HG02970 (cell line): ENCODE measurements around the gene BORCS5.
"Not testable (repeated sequence)": the region's sequence is repeated elsewhere in the genome, so short reads cannot be mapped to it uniquely, and the experiment has no call there.

Source experiments
- ATAC-seq: cut with Tn5 transposase; IDR thresholded peaks from one replicate; pipeline ENCODE4 v1.9.1; 2021; ENCODE audit warnings: mild to moderate bottlenecking, moderate library complexity, moderate number of reproducible peaks; ENCODE audit not compliant: unreplicated experiment, low FRiP score

The BORCS5 gene

DNA sequence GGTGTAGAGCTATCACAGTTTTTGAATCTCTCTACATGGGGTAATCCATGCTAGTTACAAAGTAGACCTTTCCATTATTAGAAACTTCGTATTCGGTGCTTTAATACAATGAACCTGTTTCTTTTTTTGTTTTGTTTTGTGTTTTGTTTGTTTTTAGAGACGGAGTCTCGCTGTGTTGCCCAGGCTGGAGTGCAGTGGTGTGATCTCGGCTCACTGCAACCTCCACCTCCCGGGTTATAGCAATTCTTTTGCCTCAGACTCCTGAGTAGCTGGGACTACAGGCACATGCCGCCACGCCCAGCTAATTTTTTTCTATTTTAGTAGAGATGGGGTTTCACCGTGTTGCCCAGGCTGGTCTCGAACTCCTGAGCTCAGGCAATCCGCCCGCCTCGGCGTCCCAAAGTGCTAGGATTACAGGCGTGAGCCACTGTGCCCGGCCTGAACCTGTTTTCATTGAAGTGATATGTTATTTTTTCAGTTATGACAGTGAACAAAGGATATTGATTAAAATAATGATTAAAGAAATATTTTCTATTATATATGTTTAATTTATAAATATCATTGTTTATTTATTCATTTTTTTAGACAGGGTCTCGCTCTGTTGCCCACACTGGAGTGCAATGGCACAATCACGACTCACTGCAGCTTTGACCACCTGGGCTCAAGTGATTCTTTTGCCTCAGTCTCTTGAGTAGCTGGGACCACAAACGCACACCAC, 5.3 kb upstream of the BORCS5 start:
- not testable (repeated sequence) for ATAC-seq

DNA sequence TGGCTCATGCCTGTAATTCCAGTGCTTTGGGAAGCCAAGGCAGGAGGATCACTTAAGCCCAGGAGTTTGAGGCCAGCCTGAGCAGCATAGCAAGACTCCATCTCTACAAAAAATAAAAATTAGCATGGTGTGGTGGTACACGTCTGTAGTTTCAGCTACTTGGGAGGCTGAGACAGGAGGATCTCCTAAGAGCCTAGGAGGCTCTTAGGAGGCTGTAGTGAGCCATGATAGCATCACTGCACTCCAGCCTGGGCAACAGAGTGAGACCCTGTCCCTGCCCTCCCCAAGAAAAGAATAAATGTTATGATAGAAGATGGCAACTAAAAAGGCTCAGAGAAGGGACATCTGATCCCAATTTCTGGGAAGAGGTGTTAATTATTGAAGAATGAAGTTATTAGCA, 3.6 kb upstream of the BORCS5 start:
- ATAC-seq = no peak

DNA sequence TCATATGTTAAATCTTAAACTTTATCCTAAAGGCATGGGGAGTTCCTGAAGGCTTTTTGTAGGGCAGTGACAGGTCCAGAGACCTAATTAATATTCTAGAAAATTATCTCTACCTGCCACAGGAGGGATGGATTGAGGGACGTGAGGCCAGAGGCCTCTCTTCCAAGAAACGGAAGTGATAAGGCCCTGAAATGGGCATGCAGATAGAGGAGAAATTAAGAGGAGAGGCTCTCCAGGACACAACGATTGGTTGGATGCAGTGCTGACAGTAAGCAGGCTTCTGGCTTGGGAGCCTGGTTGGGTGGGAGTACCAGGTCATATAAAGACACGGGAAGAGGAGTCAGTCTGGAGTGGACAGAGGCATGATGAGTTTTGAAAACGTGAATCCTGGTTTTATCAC, 3.1 kb upstream of the BORCS5 start:
- no peak for ATAC-seq

DNA sequence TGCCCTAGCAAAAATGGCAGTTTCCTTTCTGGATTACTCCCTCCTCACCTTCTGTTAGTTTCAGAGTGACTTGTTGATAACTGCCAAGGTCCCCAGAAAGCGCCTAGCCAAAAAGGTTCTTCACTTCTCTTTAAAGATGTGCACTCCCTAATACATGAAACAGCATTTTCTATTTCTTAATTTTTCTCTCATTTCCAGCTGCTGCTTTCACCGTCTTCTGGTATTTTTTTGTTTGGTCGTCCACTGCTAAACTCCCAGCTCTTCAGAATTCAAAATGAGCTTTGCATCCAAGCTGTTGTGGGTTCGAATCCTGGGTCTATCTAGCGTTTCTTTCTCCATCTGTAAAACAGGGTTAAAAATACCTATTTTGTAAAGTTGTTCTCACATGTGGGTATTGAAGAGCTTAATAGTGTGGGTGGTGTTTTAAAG, 397 bp upstream of the BORCS5 start:
- no peak for ATAC-seq

DNA sequence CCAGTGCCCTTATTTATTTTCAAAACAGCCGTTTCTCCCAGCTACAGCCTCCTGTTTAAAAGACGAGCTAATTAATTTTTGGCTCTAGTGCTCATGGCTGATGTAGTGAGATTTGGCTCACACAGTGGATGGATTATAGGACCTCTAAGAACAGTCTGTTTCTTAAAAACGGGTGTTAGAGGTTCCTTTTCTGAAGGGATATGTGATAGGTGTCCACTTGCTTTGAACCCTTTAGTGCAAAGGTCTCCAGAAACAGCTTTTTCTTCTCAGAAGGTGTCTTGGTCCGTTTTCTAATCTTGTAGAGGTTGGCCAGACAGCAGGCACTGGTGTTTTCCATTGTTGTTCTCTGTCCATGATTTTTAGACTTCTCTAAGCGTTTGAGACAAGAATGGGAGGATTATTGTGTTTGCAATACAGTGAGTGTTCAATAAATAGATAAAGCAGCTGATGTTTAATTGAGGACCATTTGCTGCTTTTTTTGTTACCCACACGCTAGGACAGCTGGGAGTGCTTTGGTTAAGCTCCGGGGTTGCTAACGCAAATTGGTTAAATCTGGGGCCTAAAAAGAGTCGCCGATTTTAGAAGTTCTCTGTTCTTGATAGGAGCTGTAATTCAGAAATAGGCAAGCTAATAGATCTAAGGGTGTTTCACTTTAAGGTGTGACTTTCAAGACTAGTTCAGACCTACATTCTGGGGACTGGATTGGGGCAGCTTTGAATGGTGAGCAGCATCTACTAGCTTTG, 1.0 kb downstream of the BORCS5 start:
- ATAC-seq = no peak

DNA sequence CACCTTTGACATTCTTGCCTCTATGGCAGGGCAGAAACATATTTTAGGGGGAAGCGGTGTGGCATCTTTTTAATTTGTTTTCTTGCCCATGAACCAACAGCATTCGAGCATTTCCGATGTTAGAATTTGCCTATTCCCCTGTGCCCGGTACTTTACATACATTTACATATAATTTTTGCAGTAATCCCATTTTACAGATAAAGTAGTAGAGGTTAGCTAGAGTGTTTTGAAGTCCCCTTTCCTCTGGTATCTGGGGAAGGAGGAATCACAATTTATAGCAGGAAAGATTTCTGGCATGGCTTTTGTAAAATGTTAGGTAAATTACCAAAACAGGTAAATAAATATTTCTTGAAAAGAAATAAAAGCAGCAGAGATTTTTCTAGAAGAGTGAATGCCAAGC, 1.6 kb downstream of the BORCS5 start:
- ATAC-seq = no peak

DNA sequence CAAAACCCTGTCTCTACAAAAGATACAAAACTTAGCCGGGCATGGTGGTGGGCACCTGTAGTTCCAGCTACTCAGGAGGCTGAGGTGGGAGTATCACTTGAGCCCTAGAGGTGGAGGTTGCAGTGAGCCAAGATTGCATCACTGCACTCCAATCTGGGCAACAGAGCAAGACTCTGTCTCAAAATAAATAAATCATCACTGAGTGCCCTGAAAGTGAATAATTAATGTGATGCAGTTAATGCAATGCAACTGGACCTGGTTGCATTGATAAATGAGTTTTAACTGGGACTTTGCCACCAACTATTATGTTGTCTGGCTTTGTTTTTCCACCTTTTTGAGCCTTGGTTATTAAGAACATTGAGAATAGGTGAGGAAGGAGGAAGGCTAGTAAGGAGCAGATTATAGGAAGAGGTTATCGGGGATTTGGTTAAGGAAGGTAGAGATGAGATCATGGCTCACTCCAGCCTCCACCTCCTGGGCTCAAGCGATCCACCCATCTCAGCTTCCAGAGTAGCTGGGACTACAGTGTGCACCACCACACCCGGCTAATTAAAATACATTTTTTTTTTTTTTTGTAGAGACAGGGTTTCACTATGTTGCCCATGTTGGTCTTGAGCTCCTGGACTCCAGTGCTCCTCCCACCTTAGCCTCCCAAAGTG, 8.0 kb downstream of the BORCS5 start:
- ATAC-seq = no peak

DNA sequence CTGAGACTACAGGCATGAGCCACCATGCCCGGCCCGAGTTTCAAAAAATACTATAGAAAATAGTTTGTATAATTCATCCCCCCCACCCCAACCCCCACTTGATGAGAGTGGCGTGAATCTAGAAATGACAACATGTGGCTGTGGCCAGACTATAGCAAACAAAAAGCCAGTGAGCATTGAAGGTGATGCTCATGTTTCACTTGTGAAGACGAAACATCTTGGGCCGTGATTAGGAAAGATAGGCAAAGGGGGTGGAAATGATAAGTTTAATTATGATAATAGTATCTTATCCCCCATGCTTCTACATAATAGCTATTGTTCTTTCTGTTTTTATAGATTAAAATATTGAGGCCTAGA, 8.5 kb downstream of the BORCS5 start:
- no peak for ATAC-seq

DNA sequence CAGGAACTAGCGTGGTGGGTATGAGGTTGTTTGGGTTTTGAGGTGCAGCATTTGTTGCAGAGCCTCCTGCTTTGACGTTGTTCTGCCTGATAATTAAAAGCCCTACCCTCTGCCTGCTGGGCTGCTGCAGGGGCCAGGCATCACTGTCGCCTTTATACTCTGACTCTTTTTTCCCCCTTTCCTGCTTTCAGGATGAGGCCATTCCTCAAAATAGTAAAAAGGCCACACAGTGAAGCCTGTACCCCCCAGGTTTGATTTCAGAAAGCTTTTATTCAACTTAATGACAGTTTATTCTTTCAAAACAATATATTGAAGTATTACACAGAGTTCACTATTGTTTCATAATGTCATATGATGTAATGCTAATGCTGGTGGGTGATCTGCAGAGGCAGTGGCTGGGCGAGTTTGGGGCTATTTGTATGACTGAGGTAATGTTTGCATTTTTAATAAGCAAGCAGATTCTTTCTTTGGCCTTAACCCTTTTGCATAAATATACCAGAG, 9.1 kb downstream of the BORCS5 start:
- no peak for ATAC-seq

DNA sequence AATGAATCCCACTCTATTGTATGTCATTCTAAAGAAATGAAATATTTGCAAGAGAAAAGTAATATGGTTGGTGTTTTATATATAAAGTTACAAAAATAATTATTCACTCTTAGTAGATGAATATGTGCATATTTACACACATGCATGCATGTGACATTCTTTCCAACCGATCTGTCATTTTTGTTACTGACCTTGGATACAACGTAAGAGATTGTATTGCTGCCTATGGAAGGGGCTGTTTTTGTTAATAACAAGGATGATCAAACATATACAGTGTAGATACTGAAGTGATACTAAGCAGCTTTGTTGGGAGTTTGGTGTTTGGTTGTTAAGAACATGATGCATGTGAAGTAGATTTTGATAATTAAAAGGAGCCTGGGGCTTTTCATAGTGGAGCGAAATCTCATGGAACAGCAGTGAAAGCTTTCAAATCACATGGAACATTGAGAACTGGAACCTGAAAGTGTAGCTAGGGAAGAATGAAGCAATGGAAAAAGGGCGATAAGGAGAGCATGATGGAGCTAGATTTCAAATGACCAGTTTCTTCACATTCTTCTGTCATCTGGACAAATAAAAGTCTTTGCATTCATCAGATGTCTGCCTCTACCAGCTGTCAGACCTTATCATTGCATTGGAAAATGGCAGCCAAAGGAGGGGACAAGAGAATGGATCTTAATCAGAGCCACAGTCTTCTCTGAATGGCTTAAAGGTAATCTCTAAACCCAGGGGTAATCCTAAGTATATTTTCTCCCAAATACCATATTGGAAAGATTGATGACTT, 10.0 kb downstream of the BORCS5 start:
- no peak for ATAC-seq

DNA sequence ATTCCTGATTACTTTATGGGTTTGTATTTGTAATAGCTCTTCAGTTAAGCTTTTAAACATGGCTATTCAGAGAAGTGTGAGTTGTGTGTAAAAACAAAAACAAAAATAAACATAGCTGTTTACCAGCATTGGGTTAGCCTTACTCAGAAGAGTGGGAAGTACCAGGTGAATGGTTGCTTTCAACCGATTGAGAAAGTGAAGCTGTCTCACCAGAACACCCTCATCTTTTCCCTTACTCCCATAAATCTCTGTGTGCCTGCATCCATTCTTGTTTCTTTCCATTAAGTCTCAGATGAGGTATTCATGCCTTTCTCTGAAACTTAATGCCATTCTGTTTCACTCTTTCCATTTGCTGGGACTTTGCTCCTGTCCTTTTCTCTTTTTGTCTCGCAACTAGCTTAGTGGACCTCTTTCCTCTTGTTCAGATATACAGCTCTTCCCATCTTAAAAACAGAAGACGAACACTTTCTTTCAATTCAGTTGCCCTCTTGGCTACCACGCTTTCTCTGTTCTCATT, 10.7 kb downstream of the BORCS5 start:
- no peak for ATAC-seq

DNA sequence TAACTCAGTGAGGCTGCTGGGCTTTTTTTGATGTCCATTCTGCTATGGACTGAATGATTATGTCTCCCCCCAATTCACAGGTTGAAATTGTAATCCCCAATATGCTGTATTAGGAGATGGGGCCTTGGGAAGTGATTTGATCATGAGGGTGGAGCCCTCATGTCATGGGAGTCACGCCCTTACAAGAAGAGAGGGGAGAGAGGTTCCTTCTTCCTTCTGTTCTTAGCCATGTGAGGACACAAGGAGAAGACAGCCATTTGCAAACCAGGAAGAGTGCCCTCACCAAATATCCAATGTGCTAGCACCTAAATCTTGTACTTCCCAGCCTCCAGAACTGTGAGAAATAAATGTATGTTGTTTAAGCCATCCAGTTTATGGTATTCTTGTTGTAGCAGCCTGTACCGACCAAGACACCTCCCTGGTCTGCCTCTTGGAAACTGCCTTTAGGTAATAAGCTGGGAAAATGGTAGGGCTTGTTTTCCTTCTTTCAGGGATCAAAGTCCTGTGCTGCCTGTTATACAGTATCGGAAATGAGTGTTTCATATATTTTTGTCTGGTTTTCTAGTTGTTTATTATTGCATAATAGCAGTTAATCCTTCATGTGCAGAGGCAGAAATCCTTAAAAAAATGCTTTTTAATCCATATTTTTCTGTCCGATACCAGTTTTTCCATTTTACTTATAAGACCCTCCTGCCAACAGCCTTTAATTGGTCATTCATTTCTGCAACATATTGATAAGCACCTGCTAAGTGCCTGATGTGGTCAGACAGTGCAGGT, 16.3 kb downstream of the BORCS5 start:
- ATAC-seq = no peak

DNA sequence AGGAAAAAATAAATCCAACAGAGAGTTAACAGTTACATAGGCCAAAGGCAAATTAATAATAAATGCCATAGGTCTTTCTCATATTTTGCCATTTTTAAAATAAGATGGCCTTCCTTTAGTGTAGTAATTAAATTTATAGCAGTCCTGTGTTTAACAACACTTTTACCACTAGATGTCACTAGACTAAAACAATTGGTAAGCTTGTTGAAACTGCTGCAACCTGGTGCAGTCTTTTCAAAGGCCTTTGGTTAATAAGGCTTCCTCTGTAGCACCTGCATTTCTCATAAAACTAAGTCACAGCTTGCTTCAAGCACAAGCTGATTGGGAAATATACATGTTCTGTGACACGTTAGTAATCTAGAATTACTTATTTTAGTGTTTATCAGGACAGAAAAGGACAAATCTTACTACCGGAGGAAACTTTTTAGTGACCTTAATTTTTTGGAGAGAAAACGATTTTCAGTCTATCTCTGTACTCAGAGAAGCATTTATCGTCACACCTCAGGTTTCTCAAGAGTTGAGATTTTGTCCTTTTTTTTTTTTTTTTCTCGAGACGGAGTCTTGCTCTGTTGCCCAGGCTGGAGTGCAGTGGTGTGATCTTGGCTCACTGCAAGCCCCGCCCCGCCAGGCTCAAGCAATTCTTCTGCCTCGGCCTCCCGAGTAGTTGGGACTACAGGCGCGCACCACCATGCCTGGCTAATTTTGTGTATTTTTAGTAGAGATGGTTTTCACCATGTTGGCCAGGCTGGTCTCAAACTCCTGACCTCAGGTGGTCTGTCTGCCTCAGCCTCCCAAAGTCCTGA, 20.0 kb downstream of the BORCS5 start:
- ATAC-seq = no peak

DNA sequence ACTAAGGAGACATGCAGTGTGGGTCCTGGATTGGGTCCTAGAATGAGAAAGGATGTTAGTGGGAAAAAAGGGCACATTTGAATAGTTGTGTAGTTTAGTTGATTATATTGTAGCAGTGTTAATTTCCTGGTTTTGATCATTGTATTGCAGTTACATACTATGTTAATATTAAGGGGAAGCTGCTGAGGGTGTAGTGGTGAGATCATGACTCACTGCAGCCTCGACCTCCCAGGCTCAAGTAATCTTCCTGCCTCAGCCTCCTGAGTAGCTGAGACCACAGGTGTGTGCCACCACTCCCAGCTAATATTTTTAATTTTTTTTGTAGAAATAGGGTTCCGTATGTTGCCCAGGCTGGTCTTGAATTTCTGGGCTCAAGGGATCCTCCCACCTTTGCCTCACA, 21.7 kb downstream of the BORCS5 start:
- no peak for ATAC-seq

DNA sequence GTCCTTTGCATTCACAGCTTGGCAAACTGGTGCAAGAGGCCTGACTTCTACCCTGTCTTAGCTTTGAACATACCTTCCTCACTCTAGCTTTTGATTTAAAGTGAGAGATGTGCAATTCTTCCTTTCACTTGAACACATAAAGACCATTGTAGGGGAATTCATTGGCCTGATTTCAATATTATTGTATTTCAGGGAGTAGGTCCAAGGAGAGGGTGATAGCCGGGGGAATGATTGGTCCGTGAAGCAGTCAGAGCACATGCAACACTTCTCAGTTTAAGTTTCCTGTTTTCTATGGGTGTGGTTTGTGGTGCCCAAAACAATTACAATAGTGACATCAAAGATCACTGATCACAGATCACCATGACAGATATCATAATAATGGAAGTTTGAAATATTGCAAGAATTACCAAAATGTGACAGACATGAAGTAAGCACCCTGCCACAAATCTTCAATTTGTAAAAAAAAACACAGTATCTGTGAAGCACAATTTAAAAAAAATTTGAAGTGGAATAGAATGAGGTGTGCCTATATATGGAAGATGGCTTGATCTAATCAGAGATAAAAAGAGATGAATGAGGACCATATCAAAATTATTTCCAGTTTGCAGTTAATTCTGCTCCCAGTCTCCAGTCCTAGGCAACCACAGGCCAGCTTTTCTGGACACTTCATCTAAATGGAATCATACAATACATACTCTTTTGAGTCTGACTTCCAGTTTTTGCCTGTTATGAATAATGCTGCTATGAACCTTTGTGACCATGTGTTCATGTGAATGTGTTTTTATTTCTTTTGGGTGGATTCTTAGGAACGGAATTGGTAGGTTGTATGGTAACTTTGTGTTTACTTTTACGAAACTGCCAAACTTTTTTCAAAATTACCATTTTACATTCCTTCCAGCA, 23.2 kb downstream of the BORCS5 start:
- no peak for ATAC-seq

DNA sequence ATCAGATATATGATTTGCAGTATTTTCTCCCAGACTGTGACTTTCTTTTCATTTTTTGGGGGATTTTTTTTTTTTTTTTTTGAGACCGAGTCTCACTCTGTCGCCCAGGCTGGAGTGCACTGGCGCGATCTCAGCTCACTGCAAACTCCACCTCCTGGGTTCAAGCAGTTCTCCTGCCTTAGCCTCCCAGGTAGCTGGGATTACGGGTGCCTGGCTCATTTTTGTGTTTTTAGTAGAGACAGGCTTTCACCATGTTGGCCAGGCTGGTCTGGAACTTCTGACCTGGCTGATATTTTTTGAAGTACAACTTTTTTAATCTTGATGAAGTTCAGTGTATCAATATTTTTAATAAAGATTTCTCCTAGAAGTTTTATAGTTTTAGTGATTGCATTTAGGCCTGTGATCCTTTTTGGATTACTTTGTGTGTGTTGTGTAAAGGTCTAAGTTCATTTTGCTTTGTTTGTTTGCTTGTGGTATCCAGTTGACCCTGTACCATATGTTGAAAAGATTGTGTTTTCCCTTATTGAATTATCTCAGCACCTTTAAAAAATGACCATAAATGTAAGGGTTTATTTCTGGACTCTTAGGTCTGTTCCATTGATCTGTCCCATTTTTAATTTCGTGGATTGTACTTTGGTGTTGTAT, 24.2 kb downstream of the BORCS5 start:
- ATAC-seq = no peak

DNA sequence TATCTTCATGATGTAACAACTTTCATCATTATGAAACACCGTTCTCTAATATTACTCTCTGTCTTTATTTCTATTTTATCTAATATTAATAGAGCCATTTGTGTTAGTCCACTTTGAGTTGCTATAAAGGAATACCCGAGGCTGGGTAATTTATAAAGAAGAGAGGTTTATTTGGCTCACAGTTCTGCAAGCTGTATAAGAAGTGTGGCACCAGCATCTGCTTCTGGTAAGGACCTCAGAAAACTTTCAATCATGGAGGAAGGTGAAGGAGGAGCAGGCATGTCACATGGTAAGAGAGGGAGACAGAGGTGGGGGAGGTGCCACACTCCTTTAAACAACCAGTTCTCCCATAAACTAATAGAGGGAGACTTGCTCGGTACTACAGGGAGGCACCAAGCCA, 25.1 kb downstream of the BORCS5 start:
- no peak for ATAC-seq
